ENCODE results near the gene TAF11.

The TAF11 gene

DNA sequence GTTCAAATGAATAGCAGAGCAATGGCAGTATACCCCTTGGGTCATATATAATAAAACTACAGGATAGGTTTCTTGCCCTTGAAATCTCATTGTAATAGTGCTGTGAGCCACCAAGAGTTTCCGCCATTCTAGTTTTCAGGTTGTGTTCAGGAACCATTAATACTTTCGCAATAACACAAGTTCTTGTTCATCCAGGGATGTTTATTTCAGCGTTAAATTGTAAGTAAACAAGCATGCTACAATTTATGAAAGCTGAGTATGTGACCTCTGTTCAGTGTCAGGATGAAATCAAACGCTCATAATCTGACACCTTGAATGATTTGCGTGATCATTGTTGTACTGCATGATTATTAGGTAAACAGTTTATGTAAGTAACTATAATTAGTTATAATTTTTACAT, 24.0 kb upstream of the TAF11 start:
- H3K36me3 ChIP-seq = no peaks in the 10 kb centered on the region
- no peak overlapping the region for H3K4me3 ChIP-seq
- no peak for DNase-seq
- H3K27me3 ChIP-seq = no peaks in the 10 kb centered on the region
- intact Hi-C loops (cut with DNase I; ENCODE audit: low total_unique reads) = no loop called here
- no peaks in the 10 kb centered on the region for H3K9me3 ChIP-seq
- no peak overlapping the region for H3K27ac ChIP-seq
- TF ChIP-seq, protein P1, sequence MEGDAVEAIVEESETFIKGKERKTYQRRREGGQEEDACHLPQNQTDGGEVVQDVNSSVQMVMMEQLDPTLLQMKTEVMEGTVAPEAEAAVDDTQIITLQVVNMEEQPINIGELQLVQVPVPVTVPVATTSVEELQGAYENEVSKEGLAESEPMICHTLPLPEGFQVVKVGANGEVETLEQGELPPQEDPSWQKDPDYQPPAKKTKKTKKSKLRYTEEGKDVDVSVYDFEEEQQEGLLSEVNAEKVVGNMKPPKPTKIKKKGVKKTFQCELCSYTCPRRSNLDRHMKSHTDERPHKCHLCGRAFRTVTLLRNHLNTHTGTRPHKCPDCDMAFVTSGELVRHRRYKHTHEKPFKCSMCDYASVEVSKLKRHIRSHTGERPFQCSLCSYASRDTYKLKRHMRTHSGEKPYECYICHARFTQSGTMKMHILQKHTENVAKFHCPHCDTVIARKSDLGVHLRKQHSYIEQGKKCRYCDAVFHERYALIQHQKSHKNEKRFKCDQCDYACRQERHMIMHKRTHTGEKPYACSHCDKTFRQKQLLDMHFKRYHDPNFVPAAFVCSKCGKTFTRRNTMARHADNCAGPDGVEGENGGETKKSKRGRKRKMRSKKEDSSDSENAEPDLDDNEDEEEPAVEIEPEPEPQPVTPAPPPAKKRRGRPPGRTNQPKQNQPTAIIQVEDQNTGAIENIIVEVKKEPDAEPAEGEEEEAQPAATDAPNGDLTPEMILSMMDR (IDR thresholded peaks at IDR 0.05) = no peak
- H3K4me1 ChIP-seq = peaks cover 0 to 37% (median 12%) of the 10 kb centered on the region in 4 donors

DNA sequence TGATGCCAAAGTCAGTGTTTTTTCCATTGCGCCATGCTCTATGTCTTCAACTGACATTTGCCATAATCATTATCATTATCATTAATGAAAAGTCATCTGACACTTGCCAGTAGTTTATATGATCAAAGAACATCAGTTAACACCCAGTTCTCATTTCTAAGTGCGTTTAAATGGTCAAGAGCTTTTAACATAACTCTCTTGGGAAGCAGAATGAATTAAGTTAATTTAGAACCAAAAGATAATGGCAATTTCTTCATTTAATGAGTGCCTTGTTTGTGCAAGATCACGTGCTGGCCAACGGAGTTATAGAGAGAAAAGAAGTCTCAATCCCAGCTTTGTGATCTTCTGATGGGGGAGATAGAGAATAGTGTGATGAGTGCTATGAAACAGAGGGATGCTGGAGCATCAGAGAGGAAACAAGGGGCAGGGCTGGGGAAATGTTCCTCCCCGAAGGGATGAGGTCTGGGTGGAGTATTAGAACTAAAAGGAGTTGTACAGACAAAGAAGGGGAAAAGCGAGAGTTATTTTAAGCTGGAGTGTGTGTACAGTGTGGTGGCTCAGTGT, 21.6 kb upstream of the TAF11 start:
- H3K4me3 ChIP-seq = no peak overlapping the region
- TF ChIP-seq, protein P1 (IDR thresholded peaks at IDR 0.05) = no peak
- H3K36me3 ChIP-seq = no peaks in the 10 kb centered on the region
- peaks cover 0 to 13% (median 4%) of the 10 kb centered on the region in 4 donors for H3K4me1 ChIP-seq
- no peak for DNase-seq
- intact Hi-C loops (cut with DNase I; ENCODE audit: low total_unique reads) = no loop called here
- H3K9me3 ChIP-seq = no peaks in the 10 kb centered on the region
- H3K27ac ChIP-seq = no peak overlapping the region
- no peaks in the 10 kb centered on the region for H3K27me3 ChIP-seq

DNA sequence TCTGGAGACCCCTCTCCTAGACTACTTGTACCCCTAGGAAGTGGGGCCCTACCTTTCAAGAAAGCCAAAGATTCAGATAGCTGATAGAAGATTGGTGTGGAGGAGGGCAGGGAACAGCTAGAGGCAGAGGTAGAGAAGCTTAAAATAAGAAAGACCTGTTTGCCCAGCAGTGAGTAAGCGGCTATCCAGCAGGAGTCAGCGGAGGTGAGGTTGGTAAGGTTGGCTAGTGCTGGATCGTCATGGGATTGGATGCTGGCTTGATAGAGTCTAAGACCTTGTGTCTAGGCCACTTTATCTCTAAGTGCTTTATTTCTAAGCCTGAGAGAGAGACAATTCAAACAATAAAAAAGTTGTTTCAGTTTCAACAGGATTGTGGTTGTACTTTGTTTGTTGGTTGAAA, 20.4 kb upstream of the TAF11 start:
- intact Hi-C loops (cut with DNase I; ENCODE audit: low total_unique reads) = no loop called here
- H3K4me1 ChIP-seq = peaks cover 0 to 12% (median 4%) of the 10 kb centered on the region in 4 donors
- H3K36me3 ChIP-seq = no peaks in the 10 kb centered on the region
- H3K9me3 ChIP-seq = no peaks in the 10 kb centered on the region
- H3K4me3 ChIP-seq = no peak overlapping the region
- TF ChIP-seq, protein P1 (IDR thresholded peaks at IDR 0.05) = no peak
- no peak overlapping the region for H3K27ac ChIP-seq
- no peak for DNase-seq
- no peaks in the 10 kb centered on the region for H3K27me3 ChIP-seq

DNA sequence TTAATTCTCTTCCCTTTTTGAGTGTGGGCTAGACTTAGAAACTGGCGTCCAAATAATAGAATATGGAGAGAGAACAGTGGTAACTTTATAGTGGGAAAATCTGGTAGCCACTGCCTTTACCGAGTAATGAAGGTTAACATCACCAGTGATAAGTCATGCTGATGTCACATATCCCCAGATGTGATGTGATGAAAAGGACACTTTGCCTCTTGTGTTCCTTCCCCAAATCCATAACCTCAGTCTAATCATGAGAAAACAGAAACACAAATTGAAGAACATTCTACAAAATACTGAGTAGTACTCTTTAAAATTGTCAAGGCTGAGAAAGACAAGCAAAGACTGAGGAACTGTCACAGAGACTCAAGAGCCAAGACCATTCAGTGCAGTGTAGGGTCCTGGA, 19.0 kb upstream of the TAF11 start:
- Histone ChIP-seq H3K36me3 (no peaks in the 10 kb centered on the region), H3K4me1 (peaks cover 0 to 11% (median 2%) of the 10 kb centered on the region in 4 donors), H3K4me3 (no peak overlapping the region), H3K9me3 (no peaks in the 10 kb centered on the region), H3K27ac (no peak overlapping the region), H3K27me3 (no peaks in the 10 kb centered on the region)
- intact Hi-C loops (cut with DNase I; ENCODE audit: low total_unique reads) = no loop called here
- TF ChIP-seq, protein P1 (IDR thresholded peaks at IDR 0.05) = no peak
- DNase-seq = no peak

DNA sequence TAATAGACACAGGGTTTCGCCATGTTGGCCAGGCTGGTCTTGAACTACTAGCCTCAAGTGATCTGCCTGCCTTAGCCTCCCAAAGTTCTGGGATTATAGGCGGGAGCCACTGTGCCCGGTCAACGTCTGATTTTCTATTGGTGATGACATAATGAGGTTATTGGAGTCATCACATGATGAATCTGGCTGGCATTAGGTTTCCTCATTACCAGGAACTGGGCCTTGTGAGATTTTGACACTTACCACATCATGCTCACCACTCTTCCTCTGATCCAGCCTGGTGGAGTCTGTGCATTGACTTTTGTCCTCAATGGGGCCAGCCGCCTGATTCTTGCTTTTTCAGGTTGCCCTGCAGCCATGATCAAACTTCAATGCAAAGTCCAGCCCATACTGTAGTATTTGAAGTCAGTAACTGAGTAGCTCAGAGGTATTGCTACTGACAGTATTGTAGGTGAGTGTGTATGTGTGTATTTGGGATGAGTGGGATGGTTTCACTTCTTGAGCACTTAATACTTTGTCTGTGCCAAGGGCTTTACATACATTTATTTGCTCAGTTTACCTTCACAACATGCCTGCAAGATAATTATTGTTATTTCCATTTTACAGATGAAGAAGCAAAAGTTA, 17.3 kb upstream of the TAF11 start:
- intact Hi-C loops (cut with DNase I; ENCODE audit: low total_unique reads) = no loop called here
- H3K36me3 ChIP-seq = no peaks in the 10 kb centered on the region
- H3K4me1 ChIP-seq = no peaks in the 10 kb centered on the region
- H3K4me3 ChIP-seq = no peak overlapping the region
- H3K27ac ChIP-seq = no peak overlapping the region
- no peak for DNase-seq
- TF ChIP-seq, protein P1 (IDR thresholded peaks at IDR 0.05) = no peak
- H3K9me3 ChIP-seq = no peaks in the 10 kb centered on the region
- H3K27me3 ChIP-seq = no peaks in the 10 kb centered on the region

Data from tibial artery (tissue), 4 donors.